Stimulated activated CD8-positive, alpha-beta memory T cell treated with anti-CD3 and anti-CD28 coated beads, Interleukin-4, amount 100 ng/mL, for 1 hour (primary cell): ENCODE measurements around the gene TEX29.

Experiments
- DNase-seq, 2 donors: peaks; one replicate each; pipeline ENCODE4 v3.0.0-alpha.2; 2020; ENCODE audit warnings: low read depth in 2 of 2, low spot score in 1 of 2

Gene TEX29

DNA sequence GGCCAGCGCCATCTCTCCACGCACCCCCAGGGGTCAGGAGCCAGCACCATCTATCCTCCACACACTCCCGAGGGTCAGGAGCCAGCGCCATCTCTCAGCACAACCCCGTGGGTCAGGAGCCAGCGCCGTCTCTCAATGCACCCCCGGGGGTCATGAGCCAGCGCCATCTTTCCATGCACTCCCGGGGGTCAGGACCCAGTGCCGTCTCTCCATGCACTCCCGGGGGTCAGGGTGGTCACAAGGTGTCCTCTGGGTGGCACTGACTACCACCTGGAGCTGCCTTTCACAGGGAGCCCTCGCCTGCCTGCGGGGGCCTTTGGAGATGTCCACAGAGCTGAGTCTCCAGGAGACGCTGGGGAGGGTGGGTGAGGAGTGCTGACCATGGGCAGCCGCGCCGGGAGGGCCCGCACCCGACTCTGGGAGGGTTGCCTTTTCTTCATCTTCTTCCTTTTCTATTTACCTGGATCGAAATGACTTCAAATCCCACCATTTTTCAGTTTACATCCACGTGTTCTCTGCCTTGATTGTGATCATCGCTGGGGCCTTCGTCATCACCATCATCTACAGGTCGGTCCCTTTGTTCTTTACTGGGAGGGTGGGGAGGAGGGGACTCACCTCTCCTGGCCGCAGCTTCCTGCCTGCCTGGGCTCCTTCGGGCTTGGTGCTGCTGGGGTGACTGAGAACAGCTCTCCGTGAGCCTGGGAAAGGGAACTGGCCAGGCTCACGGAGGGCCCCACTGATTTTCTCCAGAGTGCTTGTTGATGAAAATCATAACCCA lies 19.1 kb downstream of the TEX29 start:
- DNase-seq: no peak

DNA sequence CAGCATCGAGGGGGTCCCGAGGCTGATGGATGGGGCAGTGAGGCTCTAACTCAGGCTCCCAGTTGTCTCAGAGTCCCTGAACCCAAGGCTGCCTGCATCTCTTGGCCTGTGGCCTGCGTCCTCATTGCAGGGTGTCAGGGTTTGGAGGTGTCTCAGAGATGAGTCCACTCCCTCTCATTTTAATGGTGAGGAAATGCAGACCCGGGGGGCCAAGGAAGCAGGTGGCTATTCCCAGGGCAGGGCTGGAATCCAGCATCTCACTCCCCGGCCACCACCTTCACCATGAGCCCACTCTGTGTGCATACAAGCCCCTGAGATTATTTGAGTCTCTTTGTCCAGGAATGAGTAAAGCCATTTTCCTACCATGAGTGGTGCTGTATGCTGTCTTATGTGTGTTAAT lies 21.4 kb downstream of the TEX29 start:
- no peak for DNase-seq

DNA sequence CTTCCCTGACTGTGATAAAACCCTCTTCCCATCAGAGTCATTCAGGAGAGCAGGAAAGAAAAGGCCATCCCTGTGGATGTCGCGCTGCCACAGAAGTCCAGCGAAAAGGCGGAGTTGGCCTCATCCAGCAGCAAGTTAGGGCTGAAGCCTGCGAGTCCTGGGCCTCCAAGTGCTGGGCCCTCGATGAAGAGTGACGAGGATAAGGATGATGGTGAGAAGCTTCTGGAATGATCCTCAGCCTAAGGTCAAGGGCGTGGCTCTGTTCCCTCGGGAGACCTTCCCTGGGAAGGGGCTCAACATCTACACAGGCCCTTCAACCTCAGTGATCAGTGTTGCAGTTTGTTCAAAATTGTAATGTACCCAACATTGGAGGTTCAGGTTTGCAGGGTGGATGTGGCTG lies 22.3 kb downstream of the TEX29 start:
- DNase-seq: no peak

- no peak for DNase-seq
These were observed 22.9 kb downstream of the TEX29 start for GRCh38 chr13:111343186-111343805.

GRCh38 chr13:111344471-111345191 lies 24.2 kb downstream of the TEX29 start:
- DNase-seq: no peak

GRCh38 chr13:111345682-111346081 lies 25.2 kb downstream of the TEX29 start:
- DNase-seq: no peak

DNA sequence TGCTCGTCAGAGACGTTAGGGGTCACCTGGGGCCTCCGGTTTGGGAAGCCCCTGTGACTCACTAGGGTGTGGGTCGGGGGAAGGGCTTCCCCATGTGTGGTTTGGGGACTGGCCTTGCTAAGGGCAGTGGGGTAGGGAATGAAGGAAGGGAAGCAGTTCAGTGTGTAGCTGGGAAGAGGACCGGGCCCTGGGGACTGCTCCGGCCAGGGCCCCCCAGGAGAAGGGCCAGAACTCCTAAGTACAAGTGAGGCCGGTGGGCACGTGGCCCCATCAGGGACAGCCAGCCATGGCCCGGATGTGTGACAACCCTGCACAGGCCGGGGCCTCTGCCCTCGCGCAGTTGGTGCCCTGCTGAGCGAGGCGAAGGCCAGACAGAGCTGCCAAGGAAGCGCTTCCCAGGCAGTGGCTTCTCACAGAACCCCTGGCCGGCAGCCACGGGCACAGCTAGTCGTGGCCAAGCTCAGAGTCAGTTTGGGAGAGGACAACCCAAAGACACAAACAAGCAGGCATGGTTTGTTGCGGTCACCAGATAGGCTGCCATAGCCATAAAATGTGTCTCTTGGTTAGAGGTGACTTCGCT lies 25.7 kb downstream of the TEX29 start:
- DNase-seq: no peak

DNA sequence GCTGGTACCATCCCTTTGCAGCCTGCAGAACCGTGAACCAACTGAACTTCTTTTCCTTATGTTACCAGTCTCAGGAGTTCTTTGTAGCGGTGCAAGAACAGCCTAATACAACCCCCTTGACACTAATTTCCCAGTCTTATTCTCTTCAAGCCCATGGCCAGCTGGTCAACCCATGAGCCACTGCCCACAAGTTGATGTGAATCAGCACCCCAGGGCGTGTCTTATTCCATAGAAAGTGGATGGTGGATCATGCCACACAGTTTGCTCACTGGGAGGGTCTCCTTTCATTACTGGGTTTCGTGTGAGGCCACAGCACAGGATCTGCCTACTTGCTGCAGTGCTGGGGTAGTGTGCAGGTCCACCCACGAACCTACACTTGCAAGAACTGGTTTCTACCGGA lies 27.0 kb downstream of the TEX29 start:
- DNase-seq: no peak

DNA sequence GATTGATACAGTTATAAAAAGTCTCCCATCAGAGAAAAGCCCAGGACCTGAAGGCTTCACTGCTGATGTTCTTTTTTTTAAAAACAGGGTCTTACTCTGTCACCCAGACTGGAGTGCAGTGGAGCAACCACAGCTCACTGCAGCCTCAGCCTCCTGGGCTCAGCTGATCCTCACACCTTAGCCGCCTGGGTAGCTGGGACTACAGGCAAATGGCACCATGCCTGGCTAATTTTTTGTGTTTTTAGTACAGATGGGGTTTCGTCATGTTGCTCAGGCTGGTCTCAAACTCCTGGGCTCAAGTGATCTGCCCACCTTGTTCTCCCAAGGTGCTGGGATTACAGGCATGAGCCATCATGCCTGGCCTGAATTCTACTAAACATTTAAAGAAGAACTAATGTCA lies 33.1 kb downstream of the TEX29 start:
- no peak for DNase-seq

- DNase-seq: no peak
These were observed 34.3 kb downstream of the TEX29 start for GRCh38 chr13:111354789-111355188.

- DNase-seq: no peak
These were observed 36.4 kb downstream of the TEX29 start for GRCh38 chr13:111356795-111357194.

- DNase-seq: no peak
These were observed 38.9 kb downstream of the TEX29 start for GRCh38 chr13:111359237-111359915.

DNA sequence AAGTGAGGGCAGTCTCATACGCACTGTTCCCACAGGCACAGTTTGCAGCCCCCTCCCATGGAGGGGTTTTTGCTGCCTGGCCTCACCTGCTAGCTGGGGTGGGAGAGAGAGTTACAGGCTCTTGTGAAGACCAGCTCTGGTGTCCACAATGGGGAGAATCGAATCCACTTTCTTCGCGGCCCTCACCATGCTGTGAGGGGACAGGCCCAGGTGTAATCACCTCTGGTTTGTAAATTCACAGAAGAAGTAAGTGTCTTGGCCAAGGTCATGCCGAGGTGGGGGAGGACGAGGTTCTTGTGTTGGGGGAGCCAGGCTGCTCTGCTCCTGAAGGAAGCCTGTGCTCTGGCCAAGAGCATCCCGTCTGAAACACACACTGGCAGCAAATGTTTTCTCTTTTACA lies 39.5 kb downstream of the TEX29 start:
- DNase-seq: no peak

GRCh38 chr13:111360452-111360851 lies 40.0 kb downstream of the TEX29 start:
- no peak for DNase-seq

GRCh38 chr13:111361046-111361872 lies 40.8 kb downstream of the TEX29 start:
- no peak for DNase-seq

DNA sequence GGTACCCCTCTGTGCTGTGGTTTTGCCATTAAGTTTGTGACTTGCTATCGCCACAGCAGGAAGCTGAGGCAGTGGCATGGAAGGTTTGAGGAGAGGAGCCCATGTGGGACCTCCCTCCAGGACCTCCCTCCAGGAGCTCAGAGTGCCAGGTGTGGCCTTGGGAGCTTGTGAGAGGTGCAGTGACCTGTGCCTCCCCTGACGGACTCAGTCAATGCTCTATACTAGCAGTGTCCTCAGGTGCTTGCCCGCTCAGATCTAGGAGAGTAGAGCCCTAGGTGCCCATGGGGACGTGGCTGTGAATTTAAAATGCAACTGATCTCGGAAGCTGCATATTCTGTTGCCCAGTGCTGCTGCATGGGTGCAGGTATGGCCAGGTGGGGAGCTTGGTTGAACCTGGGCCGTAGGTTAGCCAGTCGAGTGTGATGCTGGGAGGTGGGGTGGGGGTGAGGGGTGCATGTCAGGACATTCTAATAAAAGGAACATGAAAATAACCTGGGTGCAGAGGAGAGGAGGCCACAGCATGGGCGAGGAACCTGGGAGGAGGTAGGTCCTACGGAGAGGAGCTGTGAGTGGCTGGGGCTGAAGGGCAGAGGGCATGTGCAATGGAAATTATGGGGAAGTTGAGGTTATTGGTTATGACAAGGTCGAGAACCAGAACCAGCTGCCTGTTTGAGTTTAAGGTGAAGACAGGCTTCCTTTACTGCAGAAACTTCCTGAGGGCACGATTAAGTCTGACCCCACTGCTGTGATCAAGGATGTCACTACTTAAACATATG lies 41.6 kb downstream of the TEX29 start:
- DNase-seq: no peak

DNA sequence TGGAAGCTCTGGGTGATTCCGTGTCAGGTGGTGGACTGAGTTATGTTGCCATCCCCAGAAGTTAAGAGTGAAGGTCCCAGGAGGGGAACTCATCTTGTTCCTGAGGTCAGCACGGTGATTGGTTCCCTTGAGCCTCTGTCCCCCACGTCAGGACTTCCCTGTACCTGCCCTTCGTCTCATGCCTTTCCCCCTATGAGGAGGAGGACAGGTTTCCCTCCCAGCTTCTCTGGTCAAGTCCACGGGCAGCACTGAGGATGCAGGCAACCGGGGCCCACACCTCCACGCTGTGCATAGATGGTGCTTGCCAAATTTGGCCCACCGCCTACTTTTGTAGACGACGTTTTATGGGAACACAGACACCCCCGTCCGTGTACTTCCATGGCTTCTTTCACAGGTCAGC lies 42.7 kb downstream of the TEX29 start:
- no peak for DNase-seq

GRCh38 chr13:111363591-111363990 lies 43.1 kb downstream of the TEX29 start:
- DNase-seq: no peak

DNA sequence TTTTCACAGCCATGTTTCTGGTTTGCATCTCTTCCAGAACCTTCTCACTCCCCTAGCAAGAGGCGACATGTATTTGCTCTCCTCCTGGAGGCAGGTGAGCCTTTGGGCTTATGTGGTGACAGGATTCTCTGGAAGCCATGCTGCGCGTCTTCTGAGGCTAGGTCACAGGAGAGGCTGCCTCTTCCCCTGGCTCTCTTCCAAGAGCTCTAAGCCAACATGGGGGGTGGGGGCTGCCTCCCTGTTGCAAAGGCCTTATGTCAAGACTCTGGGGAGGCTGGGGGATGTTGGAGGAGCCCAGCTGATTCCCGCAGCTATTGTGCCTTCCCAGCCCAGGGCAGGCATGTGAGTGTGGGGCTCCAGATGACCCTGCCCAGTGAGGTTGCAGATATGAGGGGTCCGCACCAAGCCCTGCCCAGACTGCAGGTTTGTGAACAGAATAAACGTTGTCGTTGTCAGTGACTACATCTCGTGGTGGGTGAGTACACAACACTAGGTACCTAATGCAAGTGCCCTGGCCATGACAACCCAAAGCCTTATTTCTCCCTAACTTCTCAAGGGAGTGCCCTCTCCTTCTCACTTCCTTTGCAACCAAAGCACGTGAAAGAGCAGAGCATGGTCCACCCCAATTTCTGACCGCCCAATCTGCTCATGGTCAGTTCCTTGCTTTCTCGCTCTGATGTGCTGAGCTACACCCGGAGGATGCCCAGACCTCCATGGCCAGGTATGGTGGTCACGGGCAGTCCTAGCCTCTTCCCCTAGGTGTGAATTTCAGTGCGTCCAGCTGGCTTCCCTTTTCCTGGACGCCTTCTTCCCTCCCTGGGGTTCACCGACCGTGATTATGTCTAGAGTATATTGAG lies 44.9 kb downstream of the TEX29 start:
- no peak for DNase-seq
